HepG2 (cell line): ENCODE data around the gene MARCHF9. TPM values are rescaled to one million over a fixed set of nuclear protein-coding genes. Genes with fewer than 3 reads are reported as not detected.

Experiments used
- ARNT2 ChIP-seq: sonication (generic); formaldehyde crosslinking; IDR thresholded peaks from 2 replicates; pipeline ENCODE4 v1.8.0; 2022; ENCODE audit warnings: mild to moderate bottlenecking, low read depth, missing genetic modification reagents, moderate library complexity
- DDIT3 ChIP-seq: sonication (generic); formaldehyde crosslinking; IDR thresholded peaks from 2 replicates; pipeline ENCODE4 v1.4.0; 2020; ENCODE audit warnings: mild to moderate bottlenecking, missing genetic modification reagents
- GMEB2 ChIP-seq: IDR thresholded peaks from 2 replicates; pipeline ENCODE4 v1.6.1; 2016; ENCODE audit warnings: missing biosample characterization, missing genetic modification reagents, low read depth
- HOXA7 ChIP-seq: sonication (generic); formaldehyde crosslinking; IDR thresholded peaks from 2 replicates; pipeline ENCODE4 v1.8.1; 2022; ENCODE audit warnings: mild to moderate bottlenecking, missing genetic modification reagents, moderate library complexity
- KDM4B ChIP-seq: sonication (generic); formaldehyde crosslinking; IDR thresholded peaks from 2 replicates; pipeline ENCODE4 v1.4.0; 2020; ENCODE audit warnings: missing genetic modification reagents
- KLF15 ChIP-seq: sonication (generic); formaldehyde crosslinking; IDR thresholded peaks from 2 replicates; pipeline ENCODE4 v1.8.1; 2023; ENCODE audit warnings: borderline replicate concordance, mild to moderate bottlenecking, inconsistent platforms, missing genetic modification reagents, mixed read lengths
- MTA3 ChIP-seq: sonication (generic); formaldehyde crosslinking; IDR thresholded peaks from 2 replicates; pipeline ENCODE4 v1.4.0; 2020; ENCODE audit warnings: missing genetic modification reagents
- MXD1 ChIP-seq: sonication (generic); formaldehyde crosslinking; IDR thresholded peaks from 2 replicates; pipeline ENCODE4 v1.4.0; 2020; ENCODE audit warnings: mild to moderate bottlenecking, missing genetic modification reagents
- ONECUT2 ChIP-seq: sonication (generic); formaldehyde crosslinking; IDR thresholded peaks from 2 replicates; pipeline ENCODE4 v1.4.0; 2020; ENCODE audit warnings: missing genetic modification reagents
- PBX2 ChIP-seq: IDR thresholded peaks from 2 replicates; pipeline ENCODE4 v1.6.1; 2016; ENCODE audit warnings: control low read depth
- PCBP2 ChIP-seq: fragments of 200-400 bp; formaldehyde crosslinking; optimal IDR thresholded peaks from 2 replicates; pipeline ENCODE3; 2018; ENCODE audit warnings: low read length, low read depth; ENCODE audit not compliant: poor library complexity, severe bottlenecking
- PHF8 ChIP-seq: sonication (generic); formaldehyde crosslinking; IDR thresholded peaks from 2 replicates; pipeline ENCODE4 v1.5.0; 2020; ENCODE audit warnings: missing genetic modification reagents
- POGZ ChIP-seq: sonication (generic); formaldehyde crosslinking; IDR thresholded peaks from 2 replicates; pipeline ENCODE4 v1.4.0; 2020; ENCODE audit warnings: mild to moderate bottlenecking, missing genetic modification reagents
- RXRB ChIP-seq: IDR thresholded peaks from 2 replicates; pipeline ENCODE4 v1.6.1; 2016; ENCODE audit warnings: borderline replicate concordance, missing genetic modification reagents, missing compliant biosample characterization
- TRIM24 ChIP-seq: sonication (generic); formaldehyde crosslinking; IDR thresholded peaks from 2 replicates; pipeline ENCODE4 v1.8.0; 2022; ENCODE audit warnings: mild to moderate bottlenecking, missing genetic modification reagents
- ZFX ChIP-seq: sonication (generic); formaldehyde crosslinking; IDR thresholded peaks from 2 replicates; pipeline ENCODE4 v1.4.0; 2020; ENCODE audit warnings: mild to moderate bottlenecking, low read depth, missing genetic modification reagents, moderate library complexity
- ZMAT3 ChIP-seq: sonication (generic); formaldehyde crosslinking; conservative IDR thresholded peaks from 2 replicates; pipeline ENCODE4 v1.7.0; 2021; ENCODE audit warnings: missing genetic modification reagents
- ZNF460 ChIP-seq: sonication (generic); formaldehyde crosslinking; IDR thresholded peaks from 2 replicates; pipeline ENCODE4 v1.5.1; 2020; ENCODE audit warnings: missing genetic modification reagents, mild to moderate bottlenecking, borderline replicate concordance
- ZNF720 ChIP-seq: sonication (generic); formaldehyde crosslinking; IDR thresholded peaks from 2 replicates; pipeline ENCODE4 v1.4.0; 2020; ENCODE audit warnings: missing genetic modification reagents
- ZNF788 ChIP-seq: sonication (generic); formaldehyde crosslinking; IDR thresholded peaks from 2 replicates; pipeline ENCODE4 v1.5.0; 2020; ENCODE audit warnings: mild to moderate bottlenecking, missing genetic modification reagents, borderline replicate concordance
- ZNF83 ChIP-seq: sonication (generic); formaldehyde crosslinking; IDR thresholded peaks from 2 replicates; pipeline ENCODE4 v1.4.0; 2020; ENCODE audit warnings: missing genetic modification reagents, mild to moderate bottlenecking, borderline replicate concordance
- polyA plus RNA-seq, 8 experiments: library from polyadenylated mRNA; depleted of rRNA in 3 of 8; stranded (reverse) in 7 of 8; unstranded in 1 of 8; fragments of >200 nt; fragmentation: Illumina TruSeq in 4 of 8; extraction: Trizol in 4 of 8; gene quantifications; 2 replicates each; pipeline versions ENCODE4 v1.2.1 to v1.2.3, GENCODE V29; 2011 to 2016; ENCODE audit warnings: low read depth in 4 of 8, missing spikeins in 1 of 8, mixed read lengths in 1 of 8; ENCODE audit not compliant: insufficient read depth in 1 of 8
- total RNA-seq, 5 experiments: library from RNA; depleted of rRNA; stranded (reverse); fragments of >200 nt; fragmentation: Illumina TruSeq; extraction: Trizol; gene quantifications; 2 replicates each; pipeline ENCODE4 v1.2.3, GENCODE V29; 2016; ENCODE audit warnings: low read depth in 1 of 5
- TF ChIP-seq, protein P1 (sequence below): sonication (generic); formaldehyde crosslinking; IDR thresholded peaks from 2 replicates; pipeline ENCODE4 v1.5.0; 2020; ENCODE audit warnings: missing genetic modification reagents

The MARCHF9 gene
- total and polyA plus RNA-seq, 2 of the 13 experiments (the other 11 are each of a cell fraction or from before 2014, with no cell fraction given) = 5.7 to 9.6 TPM

GRCh38 chr12:57755454-57756372 is 810 bp downstream of the MARCHF9 start (continued):
- TF ChIP-seq KLF15 (CRISPR knock-in tag) (no peak), MXD1 (no peak), DDIT3 (CRISPR knock-in tag) (no peak), TRIM24 (CRISPR knock-in tag) (no peak), ZNF83 (CRISPR knock-in tag) (no peak), ZMAT3 (CRISPR knock-in tag) (no peak), RXRB (CRISPR knock-in tag) (peak; percentile 43), PHF8 (CRISPR knock-in tag) (peak; percentile 86), HOXA7 (CRISPR knock-in tag) (no peak), ZNF788 (CRISPR knock-in tag) (peak; percentile 23; the same call in 1 of the 2 replicates), KDM4B (CRISPR knock-in tag) (no peak), GMEB2 (CRISPR knock-in tag) (no peak), ARNT2 (CRISPR knock-in tag) (peak; percentile 73; the same call in 1 of the 2 replicates), ZFX (peak; percentile 84), MTA3 (CRISPR knock-in tag) (no peak), ZNF460 (no peak), PCBP2 (no peak), PBX2 (CRISPR knock-in tag) (no peak), ONECUT2 (CRISPR knock-in tag) (no peak), POGZ (CRISPR knock-in tag) (no peak; the same call in 1 of the 2 replicates), ZNF720 (CRISPR knock-in tag) (no peak)
- TF ChIP-seq, protein P1, sequence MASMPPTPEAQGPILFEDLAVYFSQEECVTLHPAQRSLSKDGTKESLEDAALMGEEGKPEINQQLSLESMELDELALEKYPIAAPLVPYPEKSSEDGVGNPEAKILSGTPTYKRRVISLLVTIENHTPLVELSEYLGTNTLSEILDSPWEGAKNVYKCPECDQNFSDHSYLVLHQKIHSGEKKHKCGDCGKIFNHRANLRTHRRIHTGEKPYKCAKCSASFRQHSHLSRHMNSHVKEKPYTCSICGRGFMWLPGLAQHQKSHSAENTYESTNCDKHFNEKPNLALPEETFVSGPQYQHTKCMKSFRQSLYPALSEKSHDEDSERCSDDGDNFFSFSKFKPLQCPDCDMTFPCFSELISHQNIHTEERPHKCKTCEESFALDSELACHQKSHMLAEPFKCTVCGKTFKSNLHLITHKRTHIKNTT = no peak
